ENCODE data around the gene VWA5B1.

Gene VWA5B1

GRCh38 chr1:20398744-20399143, 108.1 kb downstream of the VWA5B1 start:
- no peak for DNase-seq

- DNase-seq: no peak
These were observed 108.5 kb downstream of the VWA5B1 start for GRCh38 chr1:20399196-20399595.

- DNase-seq: no peak
These were observed 109.0 kb downstream of the VWA5B1 start for GRCh38 chr1:20399606-20400180.

- DNase-seq: no peak
These were observed 109.9 kb downstream of the VWA5B1 start for GRCh38 chr1:20400341-20401177.

GRCh38 chr1:20401405-20402010, 110.8 kb downstream of the VWA5B1 start:
- no peak for DNase-seq

- no peak for DNase-seq
These were observed 112.1 kb downstream of the VWA5B1 start for GRCh38 chr1:20402585-20403422.

GRCh38 chr1:20403423-20404145, 112.9 kb downstream of the VWA5B1 start:
- DNase-seq: no peak

GRCh38 chr1:20404466-20404865, 113.8 kb downstream of the VWA5B1 start:
- DNase-seq: no peak
